ENCODE results near the gene ZMIZ1.
A peak's percentile ranks its signal among the peaks of the same experiment; 100 is the strongest.

Gene ZMIZ1

DNA sequence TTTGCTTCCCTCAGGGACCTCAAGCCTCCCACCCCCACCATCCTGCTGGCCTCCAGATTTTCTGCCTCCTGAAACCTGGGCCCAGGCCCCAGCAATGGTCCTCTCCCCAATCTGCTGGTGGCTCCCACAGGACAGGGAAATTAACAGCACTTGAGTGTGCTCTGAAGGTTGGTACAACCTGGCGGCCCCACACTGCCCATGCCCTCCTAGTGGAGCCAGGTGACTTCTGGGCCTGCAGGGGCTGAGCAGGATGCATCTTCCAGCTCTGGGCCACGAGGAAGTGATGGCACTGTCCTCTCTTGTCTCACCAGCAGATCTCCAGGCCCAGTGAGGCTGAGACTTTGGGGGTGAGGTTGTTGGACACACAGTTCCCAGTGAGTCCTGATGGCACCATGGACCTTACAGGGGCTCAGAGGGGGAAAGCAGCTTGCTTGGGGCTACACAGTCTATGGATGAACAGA, 3.6 kb upstream of the ZMIZ1 start:
- no peak for DNase-seq (ENCODE audit: extremely low read depth in 1 of 2, low read depth in 1 of 2)

DNA sequence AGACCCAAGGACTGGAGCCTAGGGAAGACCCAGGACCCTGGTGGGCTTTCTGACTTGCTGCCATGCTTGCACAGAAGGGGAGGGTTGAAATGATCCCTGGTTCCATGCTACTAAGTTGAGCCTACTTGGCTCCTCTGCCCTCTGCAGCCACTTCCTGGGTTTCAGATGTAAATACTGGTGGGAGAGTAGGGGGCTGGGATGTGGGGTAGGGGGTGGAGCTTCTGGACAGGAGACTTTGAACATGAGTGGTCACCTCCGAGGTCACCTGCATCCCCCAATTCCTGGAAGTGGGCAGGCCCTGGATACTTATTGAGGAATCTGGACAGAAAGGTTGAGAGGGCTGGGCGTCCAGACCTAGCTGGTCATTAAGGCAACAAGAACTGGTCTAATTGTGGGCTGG, 2.9 kb upstream of the ZMIZ1 start:
- DNase-seq (ENCODE audit: extremely low read depth in 1 of 2, low read depth in 1 of 2) = no peak

DNA sequence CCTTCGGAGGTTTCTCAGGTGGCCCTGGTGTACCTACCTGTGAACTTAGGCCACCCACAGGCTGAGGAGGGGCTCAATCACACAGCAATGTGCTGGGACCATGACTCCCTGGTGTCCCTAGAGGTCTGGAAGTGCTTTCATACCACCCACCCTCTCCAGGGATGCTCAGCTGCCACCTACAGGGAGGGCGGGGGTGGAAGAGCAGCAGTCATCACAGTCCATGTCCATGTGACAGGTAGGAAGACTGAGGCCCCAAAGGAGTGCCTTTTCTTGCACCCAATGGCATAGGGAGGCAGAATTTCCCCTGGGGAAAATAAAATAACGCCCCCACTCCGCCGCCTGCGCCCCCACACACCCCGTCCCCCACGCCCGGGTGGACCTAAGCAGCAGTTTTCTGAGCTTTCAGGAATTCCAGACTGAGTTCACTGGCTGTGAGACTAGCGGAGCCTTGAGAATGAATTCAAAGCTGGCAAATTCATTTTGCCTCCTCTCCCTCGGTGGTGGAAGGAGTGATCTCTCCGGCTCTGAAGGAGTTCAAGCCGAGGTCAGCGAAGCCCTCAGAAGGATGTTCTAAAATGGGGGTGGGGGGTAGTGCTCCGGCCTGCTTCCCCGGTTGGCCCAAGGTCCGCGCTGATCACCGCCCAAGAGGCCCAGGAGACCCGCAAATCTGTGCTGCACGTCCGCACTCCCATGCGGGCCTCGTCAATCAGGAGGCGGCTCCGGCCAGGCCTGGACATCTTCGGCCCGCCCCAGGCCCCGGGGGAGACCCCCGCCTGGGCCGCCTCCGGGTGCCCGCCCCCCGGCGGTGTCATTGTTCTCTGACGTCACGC, 2.1 kb upstream of the ZMIZ1 start:
- DNase-seq (ENCODE audit: extremely low read depth in 1 of 2, low read depth in 1 of 2) = no peak

DNA sequence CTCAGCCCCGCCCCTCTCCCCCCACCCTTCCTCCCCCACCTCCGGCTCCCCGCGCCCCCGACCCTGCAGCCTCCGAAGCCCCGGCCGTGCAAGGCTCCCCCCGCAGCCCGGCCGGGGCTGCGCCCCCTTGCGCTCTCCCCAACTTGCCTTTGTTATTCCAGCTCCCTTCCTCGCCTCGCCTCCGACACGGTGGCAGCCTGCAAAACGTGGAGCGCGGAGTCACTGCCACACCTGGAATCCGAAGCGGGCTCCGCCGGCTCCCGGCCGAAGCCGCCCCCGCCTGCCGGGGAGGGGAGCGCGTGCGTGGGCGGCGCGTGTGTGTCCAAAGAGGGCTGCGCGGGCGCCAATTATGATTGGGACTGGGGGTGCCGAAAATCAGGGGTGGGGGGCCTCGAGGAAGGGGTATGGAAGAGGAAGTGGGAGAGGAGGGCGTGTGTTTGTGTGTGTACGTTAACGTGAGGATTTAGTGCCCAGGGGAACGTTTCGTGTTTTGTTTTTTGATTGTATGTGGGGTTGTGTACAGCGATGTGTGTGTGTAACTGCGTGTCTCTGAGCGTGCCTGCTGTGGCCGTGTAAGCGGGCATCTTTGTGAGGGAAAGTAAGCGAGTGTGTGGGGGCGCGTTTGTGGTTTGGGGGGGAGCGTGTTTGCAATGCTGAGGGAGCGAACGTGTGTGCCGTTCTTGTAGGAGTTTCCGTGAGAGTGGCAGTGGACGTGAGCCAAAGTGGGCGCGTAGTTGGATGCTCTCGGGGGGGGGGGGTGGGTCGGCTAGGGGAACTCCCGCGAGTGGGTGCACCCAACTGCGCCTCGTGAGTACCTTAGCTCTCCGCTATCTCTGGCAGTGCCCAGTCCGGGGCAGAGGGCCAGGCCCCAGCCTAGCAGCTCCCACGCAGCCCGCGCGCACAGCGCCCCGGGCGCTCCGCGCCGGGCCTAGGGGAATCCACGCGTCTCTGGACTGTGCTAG, 1.2 kb upstream of the ZMIZ1 start:
- DNase-seq (ENCODE audit: extremely low read depth in 1 of 2, low read depth in 1 of 2) = peak; percentile 57 to 76

DNA sequence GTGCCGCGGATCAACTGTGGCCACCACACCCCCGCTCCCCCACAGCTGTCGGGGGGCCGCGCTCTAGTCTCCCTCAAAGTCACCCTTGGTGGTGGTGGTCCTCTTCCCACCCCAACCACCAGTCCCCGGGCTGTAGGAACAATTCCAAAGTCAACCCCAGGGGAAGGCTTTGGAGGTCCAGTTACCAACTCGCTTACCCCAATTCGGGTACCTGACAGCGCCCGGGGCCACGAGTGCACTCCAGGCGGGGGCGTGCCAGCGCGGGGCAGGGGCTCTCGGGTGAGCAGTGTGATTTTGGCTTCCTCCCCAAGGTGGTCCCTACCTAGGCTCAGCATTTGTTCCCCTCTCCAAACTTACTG, 584 bp upstream of the ZMIZ1 start:
- DNase-seq (ENCODE audit: extremely low read depth in 1 of 2, low read depth in 1 of 2) = no peak

DNA sequence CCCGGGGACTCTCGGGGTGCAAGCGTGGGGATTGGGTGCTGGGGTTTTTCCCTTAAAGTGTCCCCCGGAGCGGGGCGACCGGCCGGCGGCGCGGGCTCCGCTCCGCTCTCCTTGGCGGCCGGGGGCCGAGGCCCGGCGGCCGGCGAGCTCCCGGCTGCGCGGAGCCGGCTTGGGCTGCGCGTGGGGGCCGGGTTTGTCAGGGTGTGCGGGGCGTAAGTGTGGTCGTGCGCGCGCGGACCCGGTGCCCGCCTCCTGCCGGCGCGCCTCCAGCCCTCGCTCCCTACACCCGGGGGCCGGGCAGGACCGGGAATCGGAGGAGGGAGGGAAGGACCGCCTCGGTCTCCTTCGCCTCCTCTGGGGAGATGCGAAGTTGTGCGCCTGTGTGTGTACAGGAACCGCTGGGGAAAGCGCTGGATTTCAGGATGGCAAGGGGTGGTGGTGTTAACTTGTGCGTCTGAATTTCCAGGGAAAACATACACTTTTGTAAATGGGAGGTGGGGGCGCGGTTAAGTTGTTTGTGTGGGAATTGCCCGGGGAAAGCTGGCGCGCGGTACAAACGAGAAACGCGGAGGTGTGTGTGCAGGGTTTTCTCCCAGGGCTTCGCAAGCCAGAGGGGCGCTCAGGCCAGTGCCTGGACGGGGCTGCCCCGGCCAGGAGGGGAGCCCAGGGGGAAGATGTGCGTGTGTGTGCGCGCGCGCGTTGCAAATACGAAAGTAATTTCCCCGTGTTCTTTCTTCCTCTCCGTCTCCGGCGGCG, 737 bp downstream of the ZMIZ1 start:
- DNase-seq (ENCODE audit: extremely low read depth in 1 of 2, low read depth in 1 of 2) = no peak

DNA sequence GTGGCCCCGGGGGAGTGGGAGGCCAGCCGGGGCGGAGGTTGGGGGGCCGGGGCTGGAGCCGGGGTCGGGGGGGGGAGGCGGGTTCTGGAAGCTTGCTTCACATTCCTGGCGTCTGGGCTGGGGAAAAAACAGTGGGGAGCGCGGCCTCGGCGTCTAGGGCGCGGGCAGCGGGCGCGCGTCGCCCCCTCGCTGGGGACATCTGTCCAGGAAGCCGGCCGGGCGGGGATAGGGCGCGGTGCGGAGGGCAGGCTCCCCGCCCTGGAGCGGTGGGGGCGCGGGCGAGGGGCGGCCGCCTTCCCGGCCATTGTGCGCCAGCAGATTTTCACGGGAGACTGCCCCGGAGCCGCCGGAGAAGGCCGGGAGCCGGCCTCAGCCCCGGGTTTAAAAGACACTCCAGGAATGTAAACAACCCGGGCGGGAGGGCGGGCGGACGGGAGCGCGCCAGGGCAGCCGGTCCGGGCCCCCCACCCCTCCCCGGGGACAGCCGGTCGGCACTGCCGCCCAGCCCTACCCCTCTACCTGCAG, 1.4 kb downstream of the ZMIZ1 start:
- DNase-seq (ENCODE audit: extremely low read depth in 1 of 2, low read depth in 1 of 2) = no peak

DNA sequence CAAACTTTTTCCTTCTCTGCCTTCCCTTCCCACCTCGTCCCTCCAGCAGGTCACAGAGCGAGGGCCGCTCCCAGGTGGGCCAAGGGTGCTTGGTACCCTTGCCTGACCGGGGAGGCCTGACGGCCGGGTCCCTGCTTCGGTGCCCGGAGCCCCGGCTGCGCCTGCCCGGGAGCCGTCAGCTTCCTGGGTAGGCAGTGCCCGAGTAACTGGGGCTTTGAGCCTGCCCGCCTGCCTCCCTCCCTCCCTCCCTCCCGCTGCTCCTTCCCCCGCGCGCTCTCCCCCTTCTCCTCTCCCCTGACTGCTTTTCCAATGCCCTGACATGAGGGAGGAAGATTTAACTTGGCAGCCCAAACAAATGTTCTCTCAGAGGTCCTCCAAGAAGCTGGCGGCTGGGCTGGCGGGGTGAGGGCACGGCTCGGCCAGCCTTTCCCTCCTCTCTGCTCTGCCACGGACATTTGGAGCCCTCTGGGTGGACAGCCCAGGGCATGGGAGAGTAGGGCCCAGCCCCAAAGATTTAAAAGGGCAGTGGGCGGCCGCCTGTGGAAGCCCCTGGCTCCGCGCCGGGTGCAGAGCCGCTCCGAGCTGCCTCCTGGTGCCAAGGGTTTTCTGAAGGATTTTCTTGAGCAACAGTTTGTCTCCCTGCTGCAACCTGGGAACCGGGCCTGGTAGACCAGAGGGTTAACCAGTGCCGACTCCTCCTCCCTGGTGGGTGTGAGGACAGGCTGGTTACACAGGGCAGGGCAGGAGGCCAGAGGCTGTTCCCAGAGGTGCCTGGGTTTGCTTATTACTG, 2.0 kb downstream of the ZMIZ1 start:
- no peak for DNase-seq (ENCODE audit: extremely low read depth in 1 of 2, low read depth in 1 of 2)

DNA sequence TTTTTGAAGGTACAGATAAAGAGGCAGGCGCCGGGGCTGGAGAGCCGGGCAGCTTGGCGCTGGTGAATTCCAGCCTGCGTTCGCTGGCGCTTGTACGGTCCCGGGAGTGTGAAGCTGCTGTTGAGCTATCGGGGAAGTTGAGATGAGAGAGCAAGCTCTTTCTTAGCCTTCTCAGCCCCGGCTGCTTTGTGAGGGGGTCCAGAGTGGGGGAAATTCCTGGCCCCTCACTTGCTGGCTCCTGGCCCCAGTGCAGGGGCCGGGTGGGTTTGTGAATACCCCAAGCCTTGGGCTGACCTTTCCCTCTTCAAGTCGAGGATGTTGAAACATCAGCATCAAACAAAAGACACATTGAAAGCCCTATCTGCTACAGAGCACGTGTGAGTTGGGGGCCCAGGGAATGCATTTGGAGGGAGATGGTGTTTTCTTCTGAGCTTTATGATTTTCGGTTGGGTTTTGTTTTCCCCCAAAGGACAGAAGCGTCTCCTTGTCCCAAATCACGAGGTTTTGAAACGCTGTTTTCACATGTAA, 2.7 kb downstream of the ZMIZ1 start:
- no peak for DNase-seq (ENCODE audit: extremely low read depth in 1 of 2, low read depth in 1 of 2)

DNA sequence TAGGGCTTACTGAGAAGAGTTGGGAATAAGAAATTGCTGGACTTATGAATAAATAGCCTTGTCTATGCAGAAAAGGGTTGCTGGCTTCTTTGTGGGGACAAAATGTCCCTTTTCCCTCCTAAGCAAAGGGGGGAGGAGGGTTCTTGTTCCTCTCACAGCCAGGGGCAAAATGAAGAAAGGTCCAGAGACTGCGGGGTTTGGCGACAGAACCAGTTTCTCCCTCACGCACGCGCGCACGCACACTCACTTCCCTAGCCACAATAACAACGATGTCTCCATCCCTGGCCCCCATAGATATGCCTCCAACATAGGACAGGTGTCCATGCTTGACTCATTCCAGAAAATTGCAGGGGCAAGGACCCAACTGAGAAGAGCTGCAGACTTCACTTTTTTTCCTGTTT, 3.3 kb downstream of the ZMIZ1 start:
- DNase-seq (ENCODE audit: extremely low read depth in 1 of 2, low read depth in 1 of 2) = no peak

DNA sequence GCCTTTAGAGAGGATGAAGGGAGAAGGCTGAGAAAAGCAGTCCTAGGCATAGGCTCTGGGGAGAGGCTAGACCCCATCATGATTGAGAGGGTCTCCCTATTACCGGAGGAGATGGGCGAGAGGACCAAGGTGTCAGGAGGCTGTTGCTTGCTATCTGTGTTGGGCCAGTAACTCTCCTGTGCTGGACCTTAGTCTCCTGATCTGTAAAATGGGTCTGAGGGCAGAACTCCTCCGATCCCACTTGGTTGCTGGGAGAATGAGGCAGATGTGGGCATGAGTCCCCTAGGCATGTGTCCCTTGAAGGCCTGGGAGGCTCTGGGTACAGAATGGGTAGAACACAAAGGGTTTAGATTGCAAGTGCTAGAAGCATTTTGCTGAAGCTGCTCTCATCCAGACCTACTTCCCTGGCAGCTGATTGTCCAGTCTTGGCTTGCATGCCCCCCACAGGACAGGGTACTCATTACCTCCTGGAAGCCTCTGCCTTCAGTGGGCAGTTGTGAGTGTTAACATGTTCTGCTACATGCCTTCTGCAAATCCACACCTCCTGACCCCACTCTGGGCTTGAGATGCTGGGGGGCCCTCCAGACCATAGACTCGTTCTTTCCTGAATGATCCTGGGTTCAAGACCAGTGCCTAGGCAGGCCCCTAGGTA, 4.4 kb downstream of the ZMIZ1 start:
- DNase-seq (ENCODE audit: extremely low read depth in 1 of 2, low read depth in 1 of 2) = no peak

DNA sequence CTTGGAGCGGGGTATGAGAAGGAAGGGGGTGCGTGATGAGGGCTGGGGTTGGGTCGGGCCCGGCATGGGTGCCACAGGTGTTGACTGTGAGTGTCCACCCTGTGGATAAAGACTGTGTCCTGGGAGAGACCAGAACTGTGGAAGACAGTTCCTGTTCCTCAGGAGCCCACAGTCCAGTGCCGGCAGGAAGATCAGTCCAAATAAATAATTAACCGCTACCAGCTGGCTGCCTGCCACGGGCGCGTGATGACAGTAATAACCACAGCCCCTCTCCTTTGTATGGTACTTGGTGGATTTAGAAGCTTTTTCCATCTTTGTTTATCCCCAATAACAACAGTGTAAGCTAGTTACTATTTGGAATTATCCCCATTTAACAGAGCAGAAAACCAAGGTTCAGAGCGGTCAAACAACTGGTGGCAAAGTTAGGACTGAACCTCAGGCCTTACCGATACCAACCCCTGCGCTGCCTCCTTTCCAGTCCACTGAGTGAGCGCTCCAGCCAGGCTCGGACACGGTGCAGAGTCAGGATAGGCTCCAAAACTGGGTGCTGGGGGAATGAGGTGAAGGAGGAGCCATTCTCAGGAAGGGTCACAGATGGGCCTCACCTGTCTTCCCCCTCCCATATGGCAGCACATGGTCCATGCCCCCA, 5.1 kb downstream of the ZMIZ1 start:
- DNase-seq (ENCODE audit: extremely low read depth in 1 of 2, low read depth in 1 of 2) = no peak

DNA sequence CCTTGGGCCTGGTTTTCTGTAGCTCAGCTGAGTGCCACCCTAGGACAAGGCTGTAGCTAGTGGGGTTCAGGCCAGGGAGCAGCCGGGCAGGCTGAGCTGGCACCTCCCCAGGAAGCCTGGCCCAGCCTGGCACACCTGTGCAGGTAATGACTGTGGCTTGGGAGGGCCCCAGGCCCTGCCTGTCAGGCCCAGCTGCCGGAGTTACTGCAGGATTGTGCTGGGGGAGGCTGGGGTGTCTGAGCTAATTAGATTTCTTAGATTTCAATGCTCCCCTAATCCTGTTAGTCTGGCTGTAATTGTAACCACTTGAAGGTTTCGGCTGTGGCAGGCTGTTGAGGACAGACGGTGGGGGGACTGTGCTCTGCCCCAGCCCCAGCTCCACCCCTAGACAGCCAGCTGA, 6.0 kb downstream of the ZMIZ1 start:
- DNase-seq (ENCODE audit: extremely low read depth in 1 of 2, low read depth in 1 of 2) = no peak

DNA sequence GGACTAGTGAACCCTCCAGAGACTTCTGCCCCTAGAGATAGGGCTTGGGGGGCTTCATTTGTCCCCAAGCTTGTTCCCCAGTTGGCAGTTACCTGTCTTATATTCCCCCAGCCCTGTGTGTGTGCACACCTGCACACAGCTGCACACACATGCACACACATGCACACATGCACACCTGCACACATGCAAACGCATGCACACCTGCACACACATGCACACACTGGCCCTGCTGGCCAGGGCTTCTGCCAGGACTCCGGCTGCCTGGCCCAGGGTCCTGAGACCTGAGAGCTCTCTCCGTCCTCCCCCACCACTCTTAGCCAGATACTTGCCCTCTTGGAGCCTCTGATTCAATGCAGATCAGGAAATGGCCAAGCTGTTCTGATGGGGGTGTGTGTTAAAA, 6.7 kb downstream of the ZMIZ1 start:
- no peak for DNase-seq (ENCODE audit: extremely low read depth in 1 of 2, low read depth in 1 of 2)

DNA sequence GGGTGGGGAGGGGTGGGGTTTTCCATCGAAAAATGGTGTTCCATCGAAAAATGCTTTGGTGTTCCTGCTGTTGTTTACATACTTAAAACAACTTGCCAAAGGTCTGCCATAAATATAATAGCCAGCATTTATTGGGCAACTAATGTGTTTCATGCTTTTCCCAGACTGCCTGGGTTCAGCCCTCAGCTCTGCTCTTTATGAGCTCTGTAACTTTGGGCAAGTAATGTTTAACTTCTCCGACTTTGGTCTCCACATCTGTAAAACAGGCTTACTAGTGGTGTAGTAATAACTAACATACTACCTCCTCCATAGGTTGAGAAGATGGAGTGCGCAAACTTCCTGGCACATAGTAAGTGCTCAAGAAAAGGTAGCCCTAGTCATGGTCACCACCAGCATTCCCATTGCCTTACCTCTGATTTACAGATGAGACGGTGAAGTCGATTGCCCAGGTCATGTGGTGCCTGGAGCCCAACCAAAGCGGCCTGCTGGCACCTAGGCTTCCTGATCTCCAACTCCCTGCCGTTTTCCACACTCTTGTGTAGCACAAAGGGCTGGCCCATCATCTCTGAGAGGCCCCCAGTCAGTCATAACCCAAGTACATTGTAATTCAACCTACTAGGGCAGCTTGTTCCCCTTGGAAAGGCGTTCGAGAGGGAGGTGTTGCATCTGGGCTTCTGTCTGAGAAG, 8.9 kb downstream of the ZMIZ1 start:
- no peak for DNase-seq (ENCODE audit: extremely low read depth in 1 of 2, low read depth in 1 of 2)

DNA sequence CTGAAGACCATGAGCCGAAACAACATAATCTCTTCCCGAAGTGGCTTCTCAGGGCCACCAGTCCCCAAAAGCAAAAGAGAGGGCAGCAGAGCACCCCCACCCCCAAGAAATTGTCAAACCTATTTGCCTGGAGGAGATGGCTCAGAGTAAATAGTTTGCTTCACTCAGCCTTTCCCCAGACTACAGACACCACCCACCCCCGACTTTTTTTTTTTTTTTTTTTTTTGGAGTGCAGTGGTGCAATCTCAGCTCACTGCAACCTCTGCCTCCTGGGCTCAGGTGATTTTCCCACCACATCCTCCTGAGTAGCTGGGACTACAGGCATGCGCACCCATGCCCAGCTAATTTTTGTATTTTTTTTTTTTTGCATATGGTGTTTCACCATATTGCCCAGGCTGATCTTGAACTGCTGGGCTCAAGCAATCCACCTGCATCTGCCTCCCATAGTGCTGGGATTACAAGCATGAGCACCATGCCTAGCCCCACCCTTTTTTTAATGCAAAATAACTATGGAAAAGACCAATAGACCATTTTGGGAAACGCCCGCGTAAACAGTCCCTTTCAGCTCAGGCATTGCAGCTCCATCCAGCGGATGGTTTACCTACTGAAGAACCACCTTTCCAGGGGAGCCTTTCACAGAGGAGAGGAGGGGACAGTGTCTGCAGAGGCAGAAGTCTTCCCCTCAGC, 9.7 kb downstream of the ZMIZ1 start:
- DNase-seq (ENCODE audit: extremely low read depth in 1 of 2, low read depth in 1 of 2) = no peak

DNA sequence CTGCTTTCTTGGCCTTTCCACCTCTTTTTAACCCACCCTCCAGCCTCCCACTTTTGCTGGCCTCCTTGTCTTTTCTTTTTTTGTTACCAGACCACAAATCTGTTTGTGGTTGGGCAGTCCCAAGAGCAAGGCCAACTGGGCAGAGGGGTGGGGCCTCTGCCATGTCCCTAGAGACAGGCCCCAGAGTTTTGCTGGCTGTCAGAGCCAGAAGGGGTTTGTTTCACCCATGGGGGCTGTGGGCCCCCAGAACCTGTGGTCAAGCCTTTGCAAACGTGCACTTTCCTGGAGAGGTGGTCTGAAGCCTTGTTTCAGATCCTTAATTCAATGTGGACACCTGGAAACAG, 10.3 kb downstream of the ZMIZ1 start:
- no peak for DNase-seq (ENCODE audit: extremely low read depth in 1 of 2, low read depth in 1 of 2)
